Thymus (tissue), 11 donors: Measurements from ENCODE around the gene TMEM108. TPM values are rescaled to one million over a fixed set of nuclear protein-coding genes. Genes with fewer than 3 reads are reported as not detected.

Experiments used
- DNase-seq, 9 donors: peaks; one replicate each; pipeline ENCODE4 v3.0.0-alpha.2; 2013; ENCODE audit warnings: low spot score in 9 of 9, low read depth in 6 of 9, missing footprints in 1 of 9
- H3K27ac ChIP-seq, 2 donors: one replicate each; pipeline ENCODE4 v1.5.1; 2013; ENCODE audit warnings: control low read depth in 1 of 2, low read depth in 1 of 2, low read length in 1 of 2, mild to moderate bottlenecking in 1 of 2, moderate library complexity in 1 of 2
- H3K27me3 ChIP-seq, 2 donors: one replicate each; pipeline ENCODE4 v1.5.1; 2013; ENCODE audit warnings: low read length in 1 of 2; ENCODE audit not compliant: control insufficient read depth in 2 of 2, insufficient read depth in 1 of 2
- H3K36me3 ChIP-seq, 2 donors: one replicate each; pipeline ENCODE4 v1.5.1; 2013; ENCODE audit warnings: low read length in 1 of 2, mild to moderate bottlenecking in 1 of 2, moderate library complexity in 1 of 2; ENCODE audit not compliant: control insufficient read depth in 2 of 2, insufficient read depth in 2 of 2
- H3K4me1 ChIP-seq, 2 donors: one replicate each; pipeline ENCODE4 v1.5.1; 2013; ENCODE audit warnings: low read length in 2 of 2; ENCODE audit not compliant: control insufficient read depth in 2 of 2, insufficient read depth in 2 of 2
- H3K4me3 ChIP-seq, 2 donors: one replicate each; pipeline ENCODE4 v1.5.1; 2013; ENCODE audit warnings: low read length in 2 of 2, control low read depth in 1 of 2, mild to moderate bottlenecking in 1 of 2
- H3K9me3 ChIP-seq, 2 donors: one replicate each; pipeline ENCODE4 v1.5.1; 2013; ENCODE audit warnings: low read length in 1 of 2, mild to moderate bottlenecking in 1 of 2; ENCODE audit not compliant: control insufficient read depth in 2 of 2, insufficient read depth in 1 of 2
- WGBS: extraction: QIAGEN DNeasy Blood & Tissue Kit; methylation state at CpG from one replicate; pipeline ENCODE4 v1.1.7; 2013; 5-methylcytosine and 5-hydroxymethylcytosine counted together
- polyA plus RNA-seq: library from polyadenylated mRNA; stranded (reverse); fragments of 200-250 nt; gene quantifications from one replicate; pipeline ENCODE4 v1.2.3, GENCODE V29; 2013
- total RNA-seq: library from RNA; stranded (reverse); fragments of 120-200 nt; gene quantifications from one replicate; pipeline ENCODE4 v1.2.4, GENCODE V29; 2013
- donor health status: healthy.

The TMEM108 gene
- total and polyA plus RNA-seq, 2 donors = 0.33 to 0.50 TPM

GRCh38 chr3:133383741-133384140, 345.6 kb downstream of the TMEM108 start:
- no peaks in the 10 kb centered on the region for H3K36me3 ChIP-seq
- H3K4me3 ChIP-seq = no peak overlapping the region
- H3K9me3 ChIP-seq = no peaks in the 10 kb centered on the region
- WGBS = 96% methylated on average over 5 of the region's 5 CpGs
- H3K27me3 ChIP-seq = peaks cover 0 to 2% of the 10 kb centered on the region in 2 donors
- H3K27ac ChIP-seq = no peak overlapping the region
- no peak for DNase-seq
- H3K4me1 ChIP-seq = peaks cover 0 to 2% of the 10 kb centered on the region in 2 donors

DNA sequence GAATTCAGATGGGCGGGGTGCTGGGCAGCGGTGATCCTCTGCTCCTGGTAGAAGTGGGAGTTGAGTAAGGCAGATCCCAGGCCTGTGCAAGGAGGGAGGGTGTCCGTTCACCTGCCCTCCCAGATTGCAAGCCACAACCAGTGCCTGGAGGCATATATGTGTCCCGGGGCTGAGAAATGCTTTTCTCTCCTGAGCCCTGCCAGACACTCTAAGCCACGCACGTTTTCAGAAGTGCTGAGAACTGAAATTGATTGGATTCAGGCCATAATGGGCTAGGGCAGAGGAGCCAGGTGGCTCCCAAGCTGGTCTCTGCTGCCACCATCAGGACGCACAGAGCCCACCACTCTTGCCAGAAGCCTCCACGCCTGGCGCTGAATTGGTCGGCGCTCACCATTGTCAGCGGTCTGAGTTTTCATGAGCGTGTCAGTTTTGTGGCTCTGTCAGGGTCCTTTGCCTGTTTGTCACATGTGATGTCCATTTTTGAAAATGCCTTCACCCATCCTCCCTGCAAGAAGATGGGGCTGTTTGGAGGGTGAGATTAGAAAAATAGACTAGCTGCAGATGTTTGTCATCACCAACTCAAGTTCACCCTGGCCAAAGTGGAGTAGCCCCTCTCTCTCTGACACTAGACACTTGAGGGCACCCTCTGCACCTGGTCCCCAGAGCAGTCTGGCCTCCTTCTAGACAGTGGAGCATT, 346.3 kb downstream of the TMEM108 start:
- 33% methylated on average over 13 of the region's 13 CpGs for WGBS
- Histone ChIP-seq H3K4me1 (peaks cover 0 to 2% of the 10 kb centered on the region in 2 donors), H3K27me3 (peaks cover 0 to 2% of the 10 kb centered on the region in 2 donors), H3K9me3 (no peaks in the 10 kb centered on the region), H3K27ac (no peak overlapping the region), H3K4me3 (no peak overlapping the region), H3K36me3 (no peaks in the 10 kb centered on the region)
- DNase-seq = peak; percentile 9 to 69 (median 40)

DNA sequence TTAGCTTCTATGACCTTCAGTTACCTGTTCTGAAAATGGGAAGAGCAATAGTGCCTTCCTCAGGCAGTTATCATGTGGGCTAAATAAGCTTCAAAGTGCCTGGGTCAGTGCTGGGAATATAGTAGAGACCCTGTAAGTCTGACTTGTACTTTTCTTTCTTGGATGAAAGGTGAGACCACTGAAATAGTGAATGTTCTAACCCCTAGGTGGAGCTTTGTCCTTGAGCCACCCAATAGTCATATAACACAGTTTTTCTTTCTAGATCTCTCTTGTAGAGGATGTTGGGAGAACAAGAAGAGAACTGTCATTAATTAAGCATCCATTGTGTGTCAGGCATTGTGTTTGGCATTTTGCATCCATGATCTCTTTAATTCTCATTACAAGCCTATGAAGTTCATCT, 348.7 kb downstream of the TMEM108 start:
- Histone ChIP-seq H3K4me1 (peaks cover 0 to 2% of the 10 kb centered on the region in 2 donors), H3K27me3 (peaks cover 0 to 2% of the 10 kb centered on the region in 2 donors), H3K36me3 (no peaks in the 10 kb centered on the region), H3K4me3 (no peak overlapping the region), H3K27ac (peak overlapping the region in 1 of 2 donors; percentile 39), H3K9me3 (no peaks in the 10 kb centered on the region)
- DNase-seq = peak in 1 of 9 donors; percentile 27

- no peak overlapping the region for H3K27ac ChIP-seq
- no peak overlapping the region for H3K4me3 ChIP-seq
- H3K4me1 ChIP-seq = peaks cover 0 to 2% of the 10 kb centered on the region in 2 donors
- H3K9me3 ChIP-seq = no peaks in the 10 kb centered on the region
- peaks cover 0 to 2% of the 10 kb centered on the region in 2 donors for H3K27me3 ChIP-seq
- DNase-seq = no peak
- 92% methylated on average over 4 of the region's 4 CpGs for WGBS
- no peaks in the 10 kb centered on the region for H3K36me3 ChIP-seq
Observed at GRCh38 chr3:133387341-133387740, 349.1 kb downstream of the TMEM108 start.

- Histone ChIP-seq H3K27ac (no peak overlapping the region), H3K4me1 (peaks cover 0 to 2% of the 10 kb centered on the region in 2 donors), H3K4me3 (no peak overlapping the region), H3K27me3 (peaks cover 0 to 2% of the 10 kb centered on the region in 2 donors), H3K36me3 (no peaks in the 10 kb centered on the region), H3K9me3 (no peaks in the 10 kb centered on the region)
- 91% methylated on average over 4 of the region's 4 CpGs for WGBS
- DNase-seq = no peak
Observed at GRCh38 chr3:133388696-133389395, 350.7 kb downstream of the TMEM108 start.

DNA sequence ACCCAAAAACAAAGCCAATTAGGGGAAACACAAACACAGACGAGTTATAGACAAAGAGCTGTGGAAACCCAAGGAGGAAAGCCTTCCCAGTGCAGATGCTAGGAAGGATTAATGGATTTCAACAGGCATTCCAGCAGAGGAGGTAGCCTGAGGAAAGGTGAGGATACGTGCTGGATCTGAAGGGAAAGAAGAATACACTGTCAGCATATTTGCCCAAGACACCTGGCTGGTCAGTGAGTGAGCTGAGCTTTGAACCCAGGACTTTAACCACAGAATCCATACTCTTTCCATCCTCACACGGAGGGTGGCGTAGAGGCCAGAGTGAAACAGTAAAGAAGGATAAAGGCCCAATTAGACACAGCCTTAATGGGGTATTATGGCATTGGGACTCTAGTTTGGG, 352.5 kb downstream of the TMEM108 start:
- WGBS = 96% methylated on average over 4 of the region's 4 CpGs
- DNase-seq = no peak
- Histone ChIP-seq H3K27me3 (no peaks in the 10 kb centered on the region), H3K4me1 (peaks cover 0 to 3% of the 10 kb centered on the region in 2 donors), H3K27ac (no peak overlapping the region), H3K4me3 (no peak overlapping the region), H3K36me3 (no peaks in the 10 kb centered on the region), H3K9me3 (no peaks in the 10 kb centered on the region)

DNA sequence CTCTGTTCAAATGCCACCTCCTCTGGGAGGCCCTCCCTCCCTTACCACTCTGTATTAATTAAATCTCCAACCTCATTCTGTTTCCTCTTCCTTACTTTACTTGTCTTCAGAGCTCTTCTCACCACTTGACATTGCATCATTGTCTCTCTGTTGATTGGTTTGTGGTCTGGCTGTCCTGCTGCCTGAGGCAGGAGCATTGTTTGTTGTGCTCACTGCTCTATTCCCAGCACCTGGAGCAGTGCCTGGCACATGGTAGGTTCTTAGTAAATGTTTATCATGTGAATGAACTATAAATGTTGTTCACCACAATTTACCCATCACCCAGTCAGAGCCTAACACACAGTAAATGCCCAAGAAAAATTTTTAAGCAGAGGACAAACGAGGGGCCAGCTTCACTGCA, 355.0 kb downstream of the TMEM108 start:
- Histone ChIP-seq H3K9me3 (no peaks in the 10 kb centered on the region), H3K4me1 (peaks cover 0 to 3% of the 10 kb centered on the region in 2 donors), H3K27me3 (no peaks in the 10 kb centered on the region), H3K27ac (no peak overlapping the region), H3K4me3 (no peak overlapping the region), H3K36me3 (no peaks in the 10 kb centered on the region)
- WGBS = 94% methylated on average over 1 of the region's 1 CpG
- no peak for DNase-seq

GRCh38 chr3:133393691-133394474, 355.7 kb downstream of the TMEM108 start:
- WGBS = 85% methylated on average over 7 of the region's 7 CpGs

More at GRCh38 chr3:133393691-133394474, 355.7 kb downstream of the TMEM108 start:
- no peaks in the 10 kb centered on the region for H3K9me3 ChIP-seq
- H3K27me3 ChIP-seq = no peaks in the 10 kb centered on the region
- H3K36me3 ChIP-seq = no peaks in the 10 kb centered on the region
- no peak overlapping the region for H3K4me3 ChIP-seq
- DNase-seq = no peak
- H3K27ac ChIP-seq = no peak overlapping the region
- H3K4me1 ChIP-seq = peaks cover 0 to 3% of the 10 kb centered on the region in 2 donors
